Activated naive CD8-positive, alpha-beta T cell (primary cell): ENCODE data around the gene KCNMA1.

Experiments used
- H3K27ac Mint-ChIP-seq: one replicate; pipeline ENCODE4 v1.8.0; 2021; ENCODE audit warnings: mixed read lengths
- H3K27me3 Mint-ChIP-seq: one replicate; pipeline ENCODE4 v1.8.0; 2021; ENCODE audit warnings: mixed read lengths
- H3K36me3 Mint-ChIP-seq: one replicate; pipeline ENCODE4 v1.8.0; 2021; ENCODE audit warnings: mixed read lengths
- H3K4me1 Mint-ChIP-seq: one replicate; pipeline ENCODE4 v1.8.0; 2021; ENCODE audit warnings: low read depth, mixed read lengths
- H3K4me3 Mint-ChIP-seq: one replicate; pipeline ENCODE4 v1.8.0; 2021; ENCODE audit warnings: mild to moderate bottlenecking, mixed read lengths
- H3K9me3 Mint-ChIP-seq: one replicate; pipeline ENCODE4 v1.8.0; 2021; ENCODE audit warnings: low read depth, mixed read lengths

The KCNMA1 gene

DNA sequence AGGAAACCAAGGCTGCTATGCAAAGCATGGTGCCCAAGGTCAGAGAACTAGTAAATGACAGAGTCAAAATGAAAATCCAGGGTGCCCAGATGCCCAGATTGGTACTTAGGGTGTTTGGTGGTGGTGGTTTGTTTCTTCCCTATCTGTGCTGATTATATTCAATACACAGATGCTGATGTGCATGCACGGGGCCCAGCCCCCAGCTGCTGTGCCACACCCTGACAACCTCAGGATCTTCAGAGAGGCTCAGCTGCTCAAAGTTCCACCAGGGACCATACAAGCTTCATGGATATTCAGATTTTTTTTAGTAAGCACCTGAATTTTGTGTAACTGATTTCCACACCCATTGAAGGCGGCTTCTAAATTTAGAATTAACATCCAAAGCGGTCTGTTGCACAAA is 75.6 kb downstream of the KCNMA1 start:
- no peaks in the 10 kb centered on the region for H3K4me1 Mint-ChIP-seq
- H3K9me3 Mint-ChIP-seq, result no peaks in the 10 kb centered on the region
- no peaks in the 10 kb centered on the region for H3K36me3 Mint-ChIP-seq
- H3K27ac Mint-ChIP-seq, result no peak overlapping the region
- peaks cover 16% of the 10 kb centered on the region for H3K27me3 Mint-ChIP-seq
- no peak overlapping the region for H3K4me3 Mint-ChIP-seq

DNA sequence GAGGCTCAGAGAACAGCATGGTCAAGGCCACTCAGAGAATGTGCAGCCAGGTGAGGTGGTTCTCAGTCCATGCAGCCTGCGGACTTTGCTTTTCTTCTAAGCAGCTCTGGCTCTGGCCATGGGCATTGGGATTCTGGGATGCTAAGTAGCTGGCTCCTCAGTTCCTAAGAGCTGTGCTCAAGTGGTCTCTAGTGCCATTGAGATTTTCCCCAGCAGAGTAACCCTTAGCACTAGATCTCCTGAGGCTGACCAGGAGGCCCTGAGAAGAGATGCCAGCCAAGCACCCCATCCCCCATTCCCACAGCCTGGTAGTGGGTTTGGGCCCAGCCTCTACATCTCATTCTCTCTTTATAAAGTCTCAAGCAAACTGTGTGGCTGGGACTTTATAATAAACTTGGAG is 77.1 kb downstream of the KCNMA1 start:
- Mint-ChIP-seq H3K9me3 (no peaks in the 10 kb centered on the region), H3K27ac (no peak overlapping the region), H3K36me3 (no peaks in the 10 kb centered on the region), H3K4me3 (no peak overlapping the region), H3K27me3 (peaks cover 10% of the 10 kb centered on the region), H3K4me1 (no peaks in the 10 kb centered on the region)

DNA sequence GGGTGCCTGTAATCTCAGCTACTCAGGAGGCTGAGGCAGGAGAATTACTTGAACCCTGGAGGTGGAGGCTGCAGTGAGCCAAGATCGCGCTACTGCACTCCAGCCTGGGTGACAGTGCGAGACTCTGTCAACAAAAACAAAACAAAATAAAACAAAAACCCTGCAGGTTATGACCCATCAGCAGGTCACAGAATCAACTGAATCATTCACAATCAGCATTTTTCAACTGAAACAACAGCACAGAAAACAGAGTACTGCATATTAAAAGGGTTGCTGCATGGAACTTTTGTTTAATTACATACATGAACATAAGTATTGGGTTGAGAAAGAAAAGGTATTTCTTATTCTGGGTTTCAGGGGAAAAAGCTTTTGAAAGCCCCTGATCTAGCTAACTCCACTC is 77.6 kb downstream of the KCNMA1 start:
- no peak overlapping the region for H3K4me3 Mint-ChIP-seq
- no peaks in the 10 kb centered on the region for H3K4me1 Mint-ChIP-seq
- no peaks in the 10 kb centered on the region for H3K36me3 Mint-ChIP-seq
- H3K27ac Mint-ChIP-seq, result no peak overlapping the region
- H3K27me3 Mint-ChIP-seq, result peaks cover 10% of the 10 kb centered on the region
- no peaks in the 10 kb centered on the region for H3K9me3 Mint-ChIP-seq

DNA sequence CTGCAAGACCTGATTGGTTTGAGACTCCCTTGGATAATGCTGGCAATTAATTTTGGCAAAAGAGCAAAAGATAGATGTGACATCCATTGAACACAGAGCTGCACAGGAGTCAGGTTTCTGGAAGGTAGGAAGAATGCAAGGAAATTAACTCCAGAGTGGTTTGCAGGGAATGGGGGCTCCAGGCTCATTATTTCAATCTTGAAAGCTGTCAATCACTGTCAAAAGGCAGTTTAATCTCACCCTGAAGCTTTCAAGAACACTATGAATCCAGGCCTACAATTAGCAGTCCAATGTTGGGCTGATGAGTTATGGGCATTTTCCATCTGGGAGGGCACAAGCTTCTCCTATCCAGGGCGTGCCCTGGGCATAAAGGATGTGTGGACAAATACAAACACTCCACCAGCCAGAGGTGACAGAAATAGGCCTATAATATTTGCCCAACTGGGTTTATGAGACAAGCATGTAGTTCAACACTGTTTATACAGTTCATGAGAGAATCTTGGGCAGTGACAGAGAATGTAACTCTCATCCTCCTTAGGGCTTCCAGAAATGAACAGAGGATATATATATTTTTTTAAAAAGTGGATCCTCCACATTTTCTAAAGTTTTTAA is 80.5 kb downstream of the KCNMA1 start:
- H3K36me3 Mint-ChIP-seq, result no peaks in the 10 kb centered on the region

DNA sequence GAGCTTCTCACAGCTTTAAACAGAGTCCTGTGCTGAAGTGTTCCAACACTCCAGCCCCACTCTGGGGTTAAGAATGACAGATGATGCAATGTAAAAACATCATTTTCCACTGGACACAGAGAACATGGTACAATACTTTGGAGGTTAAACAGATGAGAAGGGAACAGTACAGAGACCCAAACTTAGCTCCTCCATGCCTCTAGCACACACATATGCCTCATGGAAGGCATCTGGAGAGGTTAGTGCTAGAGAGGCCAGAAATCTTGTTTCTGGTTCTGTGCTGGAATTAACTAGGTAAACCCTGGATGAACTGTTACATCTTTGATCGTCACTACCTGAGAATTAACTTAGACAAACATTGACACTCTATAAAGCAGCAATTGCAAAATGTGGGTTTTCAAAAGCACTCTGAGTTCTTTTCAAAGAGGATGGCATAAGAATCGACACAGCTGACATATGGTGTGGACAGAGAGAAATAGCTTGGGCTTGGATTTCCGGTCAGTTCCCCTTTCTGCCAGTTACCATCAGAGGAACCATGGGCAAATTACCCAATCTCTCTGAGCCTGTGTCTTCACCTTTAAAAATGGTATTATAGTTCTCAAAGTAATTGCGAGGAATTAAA is 81.9 kb downstream of the KCNMA1 start:
- Mint-ChIP-seq H3K36me3 (no peaks in the 10 kb centered on the region), H3K4me1 (no peaks in the 10 kb centered on the region), H3K9me3 (no peaks in the 10 kb centered on the region), H3K27ac (no peak overlapping the region), H3K4me3 (no peak overlapping the region), H3K27me3 (no peaks in the 10 kb centered on the region)

More for the DNA sequence above, 80.5 kb downstream of the KCNMA1 start:
- H3K4me1 Mint-ChIP-seq, result no peaks in the 10 kb centered on the region
- H3K27me3 Mint-ChIP-seq, result no peaks in the 10 kb centered on the region
- no peaks in the 10 kb centered on the region for H3K9me3 Mint-ChIP-seq
- no peak overlapping the region for H3K4me3 Mint-ChIP-seq
- H3K27ac Mint-ChIP-seq, result no peak overlapping the region

DNA sequence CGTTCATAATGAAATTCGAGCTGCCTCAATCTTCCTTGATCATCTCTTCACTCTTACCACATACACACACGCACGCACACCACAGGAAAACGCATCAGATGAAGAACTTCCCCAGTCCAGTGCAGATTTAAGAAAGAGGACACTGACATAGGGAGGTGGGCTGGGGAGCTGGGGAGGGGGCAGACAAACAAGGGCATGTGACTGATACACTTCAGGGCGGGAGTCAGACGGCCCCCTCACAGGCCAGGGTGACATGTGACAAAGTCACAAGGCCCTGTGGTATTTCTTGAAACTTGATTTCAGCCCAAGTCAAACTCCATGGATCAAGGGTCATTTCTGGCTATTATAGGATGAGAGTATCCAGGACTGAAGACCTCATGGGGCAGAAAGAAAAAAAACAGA is 82.6 kb downstream of the KCNMA1 start:
- no peaks in the 10 kb centered on the region for H3K27me3 Mint-ChIP-seq
- H3K27ac Mint-ChIP-seq, result no peak overlapping the region
- H3K4me3 Mint-ChIP-seq, result no peak overlapping the region
- no peaks in the 10 kb centered on the region for H3K4me1 Mint-ChIP-seq
- H3K36me3 Mint-ChIP-seq, result no peaks in the 10 kb centered on the region
- H3K9me3 Mint-ChIP-seq, result no peaks in the 10 kb centered on the region

DNA sequence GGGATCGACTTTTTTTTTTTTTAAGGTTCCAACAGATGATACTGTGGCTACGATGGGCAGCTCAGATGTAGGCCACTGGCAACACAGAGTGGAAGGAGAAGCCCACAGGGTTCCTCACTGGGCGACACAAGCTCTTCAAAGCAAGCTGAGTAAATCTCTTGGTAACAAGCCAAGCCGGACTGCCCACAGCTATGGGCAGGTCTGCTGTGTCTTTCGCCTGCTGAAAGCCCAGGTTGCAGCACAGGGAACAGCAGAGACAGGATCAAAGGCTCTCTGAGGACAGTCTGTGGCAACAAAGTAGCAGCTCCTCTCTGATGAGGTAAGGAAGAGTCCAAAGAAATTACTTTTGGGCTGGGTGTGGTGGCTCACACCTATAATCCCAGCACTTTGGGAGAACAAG is 83.6 kb downstream of the KCNMA1 start:
- Mint-ChIP-seq H3K27me3 (no peaks in the 10 kb centered on the region), H3K27ac (no peak overlapping the region), H3K4me3 (no peak overlapping the region)

DNA sequence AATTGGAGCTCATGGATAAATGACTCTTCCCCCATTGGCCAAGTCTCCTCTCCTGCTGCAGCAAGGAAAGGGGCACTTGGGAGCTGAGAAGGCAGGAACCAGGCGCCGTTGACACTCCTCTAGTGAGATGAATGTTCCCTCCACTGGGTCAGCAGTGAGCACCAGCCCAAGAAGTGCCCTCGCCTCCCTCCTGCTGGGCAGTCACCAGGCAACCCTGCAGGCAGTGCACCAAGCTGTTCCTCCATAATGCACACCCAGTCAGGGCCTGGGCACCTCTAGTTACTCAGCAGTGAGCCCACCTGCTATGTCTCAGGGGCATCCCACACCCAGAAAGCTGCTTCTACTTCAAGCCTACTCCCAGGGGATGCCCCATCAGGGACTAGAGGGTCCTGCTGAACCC is 84.3 kb downstream of the KCNMA1 start:
- Mint-ChIP-seq H3K4me1 (no peaks in the 10 kb centered on the region), H3K36me3 (no peaks in the 10 kb centered on the region)

More for the DNA sequence above, 83.6 kb downstream of the KCNMA1 start:
- no peaks in the 10 kb centered on the region for H3K9me3 Mint-ChIP-seq
- H3K36me3 Mint-ChIP-seq, result no peaks in the 10 kb centered on the region
- H3K4me1 Mint-ChIP-seq, result no peaks in the 10 kb centered on the region

DNA sequence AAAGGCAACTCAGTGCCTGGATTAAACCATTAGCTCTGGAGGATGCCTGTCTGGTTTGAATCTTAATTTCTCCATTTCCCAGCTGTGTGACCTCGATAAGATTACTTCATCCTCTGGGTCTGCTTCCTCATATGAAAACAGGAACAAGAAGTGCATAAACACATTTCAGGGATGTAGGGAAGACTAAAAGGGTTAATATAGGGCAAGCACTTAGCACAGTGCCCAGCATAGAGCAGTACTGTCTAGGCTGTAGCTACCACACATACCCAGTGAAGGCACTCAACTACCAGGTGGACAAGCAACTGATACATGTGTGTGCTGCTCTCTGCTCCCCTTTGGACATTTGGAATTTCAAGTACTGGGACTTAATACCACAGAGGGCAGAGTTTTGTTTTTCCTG is 85.4 kb downstream of the KCNMA1 start:
- no peaks in the 10 kb centered on the region for H3K36me3 Mint-ChIP-seq
- H3K4me1 Mint-ChIP-seq, result no peaks in the 10 kb centered on the region
- no peaks in the 10 kb centered on the region for H3K27me3 Mint-ChIP-seq
- no peaks in the 10 kb centered on the region for H3K9me3 Mint-ChIP-seq
- H3K4me3 Mint-ChIP-seq, result no peak overlapping the region
- no peak overlapping the region for H3K27ac Mint-ChIP-seq

More for the DNA sequence above, 84.3 kb downstream of the KCNMA1 start:
- Mint-ChIP-seq H3K9me3 (no peaks in the 10 kb centered on the region), H3K27me3 (no peaks in the 10 kb centered on the region), H3K27ac (no peak overlapping the region), H3K4me3 (no peak overlapping the region)

DNA sequence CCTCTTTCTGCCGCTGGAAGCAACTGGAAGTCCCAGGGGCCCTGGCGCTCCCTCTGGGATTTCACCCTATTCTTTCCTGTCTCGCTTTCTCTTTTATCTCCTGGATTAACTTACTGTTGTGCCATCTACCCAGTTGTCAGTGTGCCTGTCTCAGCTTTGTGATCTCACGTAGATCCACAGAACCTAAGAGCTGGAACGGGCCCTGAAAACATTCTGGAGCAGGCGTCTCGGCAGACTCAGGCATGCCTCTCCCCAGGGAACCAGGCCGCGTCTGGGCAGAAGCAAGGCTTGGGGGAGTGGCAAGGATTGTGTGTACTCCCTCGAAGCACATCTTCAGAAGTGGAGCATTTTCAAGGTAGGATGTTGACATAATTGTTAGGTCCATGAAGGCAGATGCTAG is 87.2 kb downstream of the KCNMA1 start:
- no peak overlapping the region for H3K27ac Mint-ChIP-seq
- H3K4me1 Mint-ChIP-seq, result no peaks in the 10 kb centered on the region
- H3K9me3 Mint-ChIP-seq, result no peaks in the 10 kb centered on the region
- no peaks in the 10 kb centered on the region for H3K36me3 Mint-ChIP-seq
- H3K27me3 Mint-ChIP-seq, result no peaks in the 10 kb centered on the region
- H3K4me3 Mint-ChIP-seq, result no peak overlapping the region

DNA sequence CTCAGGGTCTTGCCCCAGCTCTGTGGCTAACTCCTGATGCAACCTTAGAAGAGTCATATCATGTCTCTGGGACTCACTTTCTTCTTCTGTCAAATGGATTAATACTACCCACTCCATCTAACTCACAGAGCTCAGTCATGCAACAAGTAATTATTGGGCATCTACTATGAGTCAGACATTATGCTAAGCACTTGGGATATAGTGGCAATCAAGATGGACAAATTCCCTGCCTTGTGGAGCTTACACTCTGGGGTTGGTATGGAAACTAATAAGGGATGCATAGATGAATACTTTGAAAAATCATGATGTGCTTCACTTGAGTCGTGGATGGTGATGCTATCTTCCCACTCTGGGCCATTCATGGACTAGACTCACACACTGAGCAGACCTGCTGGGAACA is 88.9 kb downstream of the KCNMA1 start:
- Mint-ChIP-seq H3K4me3 (no peak overlapping the region), H3K9me3 (no peaks in the 10 kb centered on the region), H3K4me1 (no peaks in the 10 kb centered on the region), H3K27me3 (no peaks in the 10 kb centered on the region), H3K36me3 (no peaks in the 10 kb centered on the region), H3K27ac (no peak overlapping the region)

DNA sequence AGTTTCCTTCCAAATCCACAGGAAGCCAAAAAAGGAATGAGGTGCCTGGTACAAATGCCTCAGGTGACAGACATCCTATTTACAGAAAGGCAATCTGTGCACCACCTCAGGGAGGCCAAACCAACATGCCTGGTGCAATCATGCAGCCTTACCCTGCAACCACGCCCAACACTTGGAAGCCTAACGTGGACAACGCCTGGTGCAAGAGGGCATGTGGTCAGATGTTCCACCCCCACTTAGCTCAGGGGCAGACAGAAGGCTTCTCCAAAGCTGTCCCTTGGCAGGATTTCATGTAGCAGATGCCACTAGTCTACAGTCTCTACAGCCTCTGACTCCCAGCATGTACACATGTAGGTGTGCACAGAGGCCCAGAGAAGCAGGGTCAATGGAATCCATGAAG is 89.5 kb downstream of the KCNMA1 start:
- no peaks in the 10 kb centered on the region for H3K27me3 Mint-ChIP-seq
- no peaks in the 10 kb centered on the region for H3K36me3 Mint-ChIP-seq
- H3K4me1 Mint-ChIP-seq, result no peaks in the 10 kb centered on the region
- H3K4me3 Mint-ChIP-seq, result no peak overlapping the region
- peaks cover under 1% of the 10 kb centered on the region for H3K9me3 Mint-ChIP-seq
- no peak overlapping the region for H3K27ac Mint-ChIP-seq

DNA sequence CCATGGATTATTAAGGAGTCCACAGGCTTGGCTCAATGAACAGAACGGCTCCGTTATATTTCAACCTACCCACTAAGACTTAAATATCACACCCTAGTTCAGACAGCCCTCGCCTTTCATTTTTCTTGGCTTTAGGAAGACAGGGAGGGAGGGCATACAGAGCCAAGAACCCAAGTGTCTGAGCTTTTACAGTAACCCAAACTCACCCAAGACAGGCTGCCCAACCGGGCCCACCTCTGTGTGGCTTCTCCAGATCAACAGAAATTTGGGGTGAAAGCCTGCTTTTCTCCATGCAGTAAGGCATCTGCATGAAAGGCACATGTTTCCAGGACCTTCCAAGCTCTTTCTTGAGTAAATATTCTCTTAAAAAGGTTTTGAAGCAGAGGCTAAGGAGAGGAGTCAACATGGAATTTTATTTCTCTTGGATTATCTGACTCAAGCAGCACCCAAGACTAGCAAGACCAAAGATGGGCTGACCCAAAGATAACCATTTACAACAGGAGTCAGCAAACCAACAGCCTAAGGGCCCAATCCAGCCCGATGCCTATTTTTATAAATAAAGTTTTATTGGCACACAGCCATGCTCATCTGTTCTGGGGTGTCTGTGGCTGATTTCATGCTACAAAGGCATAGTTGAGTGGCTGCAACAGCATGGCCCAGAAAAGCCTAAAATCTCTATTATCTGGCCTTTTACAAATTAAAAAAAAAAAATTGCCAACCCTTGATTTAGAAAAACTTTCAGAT is 90.1 kb downstream of the KCNMA1 start:
- no peak overlapping the region for H3K27ac Mint-ChIP-seq
- no peaks in the 10 kb centered on the region for H3K27me3 Mint-ChIP-seq
- peaks cover 5% of the 10 kb centered on the region for H3K9me3 Mint-ChIP-seq
- H3K4me3 Mint-ChIP-seq, result no peak overlapping the region
- no peaks in the 10 kb centered on the region for H3K36me3 Mint-ChIP-seq
- no peaks in the 10 kb centered on the region for H3K4me1 Mint-ChIP-seq

DNA sequence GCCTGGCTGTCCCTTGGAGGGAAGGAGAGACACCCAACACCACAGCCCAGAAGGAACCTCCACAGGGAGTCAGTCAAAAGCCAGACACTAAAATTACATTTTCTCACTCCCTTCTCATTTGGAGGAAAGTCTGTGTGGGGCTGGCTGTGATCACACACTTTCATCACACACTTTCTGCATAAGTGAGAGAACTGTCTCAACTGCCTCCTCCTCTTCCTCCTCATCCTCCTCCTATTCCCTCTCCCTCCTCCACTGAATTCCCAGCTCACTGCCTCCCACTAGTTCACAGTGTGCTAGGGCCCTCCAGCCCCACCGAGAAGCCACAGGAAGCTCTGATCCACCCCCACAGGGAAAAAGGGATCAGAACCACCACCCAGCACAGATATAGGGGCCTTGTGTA is 91.6 kb downstream of the KCNMA1 start:
- Mint-ChIP-seq H3K27me3 (no peaks in the 10 kb centered on the region), H3K9me3 (peaks cover 5% of the 10 kb centered on the region), H3K36me3 (no peaks in the 10 kb centered on the region), H3K27ac (no peak overlapping the region), H3K4me1 (no peaks in the 10 kb centered on the region), H3K4me3 (no peak overlapping the region)

DNA sequence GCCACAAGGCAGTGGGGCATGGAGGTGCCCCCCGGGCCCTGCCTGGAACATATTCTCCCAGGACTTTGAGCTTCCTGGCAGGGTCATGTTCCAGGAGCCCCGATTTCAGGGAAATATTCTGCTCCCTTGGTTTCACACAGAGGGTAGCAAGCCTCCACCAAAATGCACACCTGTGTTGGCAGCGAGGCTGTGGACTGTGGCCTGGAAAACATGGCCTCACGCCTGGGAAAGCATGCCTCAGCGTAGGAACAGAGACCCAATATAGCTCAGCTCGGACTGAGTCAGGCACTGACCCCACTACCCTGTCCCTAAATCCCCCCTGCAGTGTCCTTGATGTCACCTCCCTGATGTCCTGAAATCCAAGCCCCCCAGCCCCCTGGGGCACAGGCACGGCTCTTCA is 92.0 kb downstream of the KCNMA1 start:
- peaks cover 5% of the 10 kb centered on the region for H3K9me3 Mint-ChIP-seq
- H3K27ac Mint-ChIP-seq, result no peak overlapping the region
- H3K4me1 Mint-ChIP-seq, result no peaks in the 10 kb centered on the region
- H3K27me3 Mint-ChIP-seq, result no peaks in the 10 kb centered on the region
- H3K36me3 Mint-ChIP-seq, result no peaks in the 10 kb centered on the region
- no peak overlapping the region for H3K4me3 Mint-ChIP-seq
